GM21619 (cell line): ENCODE data around the gene C13orf46.

Source experiments
- ATAC-seq: cut with Tn5 transposase; IDR thresholded peaks from one replicate; pipeline ENCODE4 v1.9.1; 2021; ENCODE audit not compliant: unreplicated experiment

Gene C13orf46

DNA sequence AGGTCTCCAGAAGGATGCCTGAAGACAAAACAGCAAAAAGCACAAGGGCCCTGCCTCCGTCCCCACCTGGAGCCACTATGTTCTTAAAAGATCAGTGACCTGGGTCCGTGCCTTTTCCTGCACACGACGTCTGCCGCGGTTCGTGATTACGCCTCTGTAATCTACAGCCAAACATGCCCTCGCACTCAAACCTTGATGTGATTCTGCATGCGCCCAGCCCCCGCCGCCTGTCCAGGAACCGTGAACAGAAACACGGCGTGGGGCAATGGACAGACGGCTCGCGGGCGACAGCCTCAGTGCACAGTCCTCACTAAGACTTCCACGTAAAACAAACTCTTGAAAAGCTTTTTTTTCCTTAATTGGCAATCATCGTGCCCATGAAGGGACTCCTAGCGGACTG is 15.5 kb downstream of the C13orf46 start:
- ATAC-seq, result no peak

DNA sequence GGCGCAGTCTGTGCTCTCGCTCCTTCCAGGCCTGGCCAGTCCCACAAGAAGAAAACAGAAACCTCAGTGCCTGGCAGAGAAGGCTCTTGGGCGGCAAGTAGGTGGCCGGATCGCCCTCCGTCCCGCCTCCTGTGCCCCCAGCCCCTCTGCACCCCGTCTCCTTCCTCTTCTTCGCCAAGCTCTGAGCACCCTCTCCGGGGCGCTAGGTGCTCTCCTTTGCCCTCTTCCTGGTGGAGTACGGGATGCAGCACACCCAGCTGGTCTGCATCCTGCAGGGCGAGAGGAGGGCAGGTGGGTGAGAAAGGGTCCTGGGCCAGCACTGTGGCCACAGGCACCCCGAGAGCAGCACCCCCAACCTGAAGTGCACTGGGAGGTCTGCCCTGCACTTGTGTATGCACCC is 17.3 kb downstream of the C13orf46 start:
- ATAC-seq, result no peak

DNA sequence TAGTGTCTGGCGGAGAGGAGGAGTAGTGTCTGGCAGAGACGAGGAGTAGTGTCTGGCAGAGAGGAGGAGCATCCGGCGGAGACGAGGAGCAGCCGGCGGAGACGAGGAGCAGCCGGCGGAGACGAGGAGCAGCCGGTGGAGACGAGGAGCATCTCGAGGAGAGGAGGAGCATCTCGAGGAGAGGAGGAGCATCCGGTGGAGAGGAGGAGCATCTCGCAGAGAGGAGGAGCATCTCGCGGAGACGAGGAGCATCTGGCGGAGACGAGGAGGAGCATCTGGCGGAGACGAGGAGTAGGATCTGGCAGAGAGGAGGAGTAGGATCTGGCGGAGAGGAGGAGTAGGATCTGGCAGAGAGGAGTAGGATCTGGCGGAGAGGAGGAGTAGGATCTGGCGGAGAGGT is 18.2 kb downstream of the C13orf46 start:
- ATAC-seq, result no peak

DNA sequence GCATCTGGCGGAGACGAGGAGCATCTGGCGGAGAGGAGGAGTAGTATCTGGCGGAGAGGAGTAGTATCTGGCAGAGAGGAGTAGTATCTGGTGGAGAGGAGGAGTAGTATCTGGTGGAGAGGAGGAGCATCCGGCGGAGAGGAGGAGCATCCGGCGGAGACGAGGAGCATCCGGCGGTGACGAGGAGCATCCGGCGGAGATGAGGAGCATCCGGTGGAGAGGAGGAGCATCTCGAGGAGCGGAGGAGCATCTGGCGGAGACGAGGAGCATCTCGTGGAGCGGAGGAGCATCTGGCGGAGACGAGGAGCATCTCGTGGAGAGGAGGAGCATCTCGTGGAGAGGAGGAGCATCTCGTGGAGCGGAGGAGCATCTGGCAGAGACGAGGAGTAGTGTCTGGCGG is 18.6 kb downstream of the C13orf46 start:
- no peak for ATAC-seq

DNA sequence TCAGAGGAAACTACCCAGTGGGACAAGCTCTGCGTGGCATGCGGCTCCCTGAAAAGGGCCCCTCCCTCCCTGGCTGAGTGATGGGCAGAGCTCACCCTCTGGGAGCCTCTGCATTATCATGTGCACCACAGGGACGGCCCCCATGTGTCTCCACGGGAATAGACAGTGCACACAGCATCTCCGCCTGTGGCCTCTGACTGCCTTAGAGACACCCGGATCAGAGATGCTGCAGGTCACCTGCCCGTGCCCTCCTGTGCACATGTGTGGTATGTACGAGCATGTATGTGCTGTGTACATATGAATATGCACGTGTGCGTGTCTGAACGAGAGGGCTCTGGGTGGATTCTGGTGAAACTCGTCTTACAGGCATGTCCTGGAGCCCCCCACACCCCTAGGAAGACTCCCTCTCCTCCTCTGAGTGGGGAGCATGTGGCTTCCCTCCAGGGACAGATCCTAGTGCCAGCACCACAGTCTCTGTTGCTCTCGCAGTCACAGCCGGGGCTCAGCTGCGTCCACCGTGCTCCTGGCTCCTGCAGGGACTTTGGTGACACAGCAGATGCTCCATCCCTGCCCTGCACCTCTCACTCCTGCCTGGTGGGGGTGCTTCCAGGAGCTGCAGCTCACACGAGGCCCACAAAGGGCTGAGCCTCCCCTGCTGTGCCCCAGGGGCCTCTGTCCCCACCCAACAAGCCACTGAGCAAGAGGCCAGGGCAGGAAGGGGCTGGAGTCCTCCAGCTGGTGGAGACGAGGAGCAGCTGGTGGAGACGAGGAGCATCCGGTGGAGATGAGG is 19.6 kb downstream of the C13orf46 start:
- ATAC-seq, result no peak

DNA sequence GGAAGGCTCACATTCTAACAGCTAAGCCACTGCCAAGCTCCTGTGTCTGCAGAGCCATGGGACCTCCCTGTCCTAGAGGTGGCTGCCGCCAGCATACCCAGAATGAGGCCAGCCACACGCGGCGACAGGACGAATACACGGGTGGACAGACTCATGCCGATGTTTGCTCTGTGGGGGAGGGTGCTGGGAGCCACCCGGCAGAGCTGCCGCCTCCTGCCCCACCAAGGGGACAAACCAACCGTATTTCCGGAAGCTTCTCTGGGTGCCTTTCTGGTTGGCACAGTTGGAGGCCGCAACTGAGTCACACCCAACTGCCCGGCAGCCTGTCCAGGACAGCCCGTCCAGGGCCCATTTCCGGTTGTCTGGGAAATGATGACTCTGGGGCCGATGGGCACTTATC is 20.3 kb downstream of the C13orf46 start:
- ATAC-seq, result no peak

DNA sequence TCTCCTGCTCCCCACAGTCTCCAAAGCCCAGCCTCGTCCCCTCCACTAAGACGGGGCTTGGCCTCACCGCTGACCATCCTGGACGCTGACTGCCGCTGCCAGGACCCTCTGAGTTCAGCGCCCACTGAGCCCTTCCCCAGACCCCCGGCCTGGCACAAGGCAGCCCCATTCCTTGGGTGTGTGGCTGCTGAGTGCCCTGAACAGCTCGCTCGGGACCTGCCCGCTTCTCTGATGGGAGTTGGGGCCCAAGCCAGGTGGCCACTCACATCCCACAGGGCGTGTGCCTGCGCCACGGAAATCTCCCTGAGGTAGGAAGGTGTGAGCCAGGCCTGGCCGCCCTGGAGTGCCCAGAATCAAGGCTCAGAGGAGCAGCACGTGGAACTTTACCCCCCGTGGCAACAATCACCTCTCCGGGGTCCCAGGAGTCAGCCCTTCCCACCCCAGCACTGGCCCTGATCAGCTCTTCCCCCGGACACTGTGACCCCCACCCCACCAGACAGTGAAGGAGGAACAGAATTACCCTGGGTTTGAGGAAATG is 20.8 kb downstream of the C13orf46 start:
- no peak for ATAC-seq

DNA sequence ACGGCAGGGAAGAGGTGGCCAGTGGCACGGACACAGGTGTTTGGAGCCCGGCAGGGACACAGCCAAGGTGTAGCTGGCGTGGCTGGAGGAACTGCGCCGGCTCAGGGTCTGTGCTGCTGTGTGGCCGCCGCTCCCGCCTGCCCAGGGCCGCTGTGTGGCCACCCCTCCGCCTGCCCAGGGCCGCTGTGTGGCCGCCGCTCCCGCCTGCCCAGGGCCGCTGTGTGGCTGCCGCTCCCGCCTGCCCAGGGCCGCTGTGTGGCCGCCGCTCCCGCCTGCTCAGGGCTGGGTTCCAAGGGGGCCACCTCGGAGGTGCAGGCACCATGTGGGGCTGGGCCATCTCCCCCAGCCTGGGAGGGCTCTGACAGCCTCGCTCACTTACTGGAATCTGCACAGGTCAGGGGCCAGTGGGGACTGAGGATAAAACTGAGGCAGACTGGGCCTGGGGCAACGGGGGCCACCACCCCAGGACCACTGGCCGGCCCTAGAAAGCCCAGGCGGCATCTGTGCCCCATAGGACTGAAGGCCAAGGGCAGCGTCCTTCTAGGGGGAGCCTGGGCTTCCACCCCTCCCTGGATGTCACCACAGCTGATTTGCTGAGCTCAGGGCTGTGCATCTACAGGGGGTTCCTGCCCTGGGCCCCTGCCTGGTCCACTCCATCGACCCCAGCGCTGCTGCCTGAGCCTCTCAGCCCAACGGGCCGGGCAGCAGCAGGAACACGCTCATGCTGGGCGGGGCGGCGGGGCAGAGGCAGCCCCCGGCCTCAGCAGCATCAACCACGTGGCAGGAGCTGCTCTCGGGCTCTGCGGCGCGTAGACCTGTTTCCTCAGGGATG is 21.5 kb downstream of the C13orf46 start:
- ATAC-seq, result no peak

DNA sequence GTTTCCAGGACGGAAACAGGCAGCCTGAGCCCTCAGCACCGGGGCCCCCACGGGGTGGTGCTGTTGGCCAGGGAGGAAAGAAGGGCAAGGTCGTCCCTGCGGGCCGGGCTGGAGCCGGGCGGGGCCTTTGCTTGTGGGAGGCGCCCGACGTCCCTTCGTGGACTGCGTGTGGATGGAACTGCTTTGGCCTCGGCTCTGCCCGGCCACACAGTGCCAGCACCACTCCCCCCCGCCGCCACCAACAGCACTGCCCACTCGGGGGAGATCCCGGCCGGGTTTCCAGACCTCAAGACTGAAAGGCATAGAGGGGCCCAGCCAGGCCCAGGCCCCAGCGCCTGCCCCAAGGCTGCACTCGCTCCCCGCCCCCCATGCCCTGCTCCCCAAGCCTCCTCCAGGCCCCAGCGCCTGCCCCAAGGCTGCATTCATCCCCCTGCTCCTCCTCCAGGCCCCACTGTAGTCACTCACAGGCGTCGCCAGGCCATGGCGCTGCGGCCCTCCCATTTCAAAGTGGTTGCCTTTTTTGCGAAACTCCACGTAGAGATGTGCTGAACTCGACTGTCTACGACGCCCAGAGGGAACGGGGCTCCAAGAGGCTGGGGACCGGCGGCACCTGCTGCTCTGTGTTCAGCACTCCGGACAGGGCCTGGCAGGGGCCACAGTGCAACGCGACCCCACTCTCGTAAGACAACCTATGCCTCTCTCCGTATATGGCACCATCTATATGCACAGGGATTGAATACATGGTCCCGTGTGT is 22.5 kb downstream of the C13orf46 start:
- peak; percentile 76 for ATAC-seq

DNA sequence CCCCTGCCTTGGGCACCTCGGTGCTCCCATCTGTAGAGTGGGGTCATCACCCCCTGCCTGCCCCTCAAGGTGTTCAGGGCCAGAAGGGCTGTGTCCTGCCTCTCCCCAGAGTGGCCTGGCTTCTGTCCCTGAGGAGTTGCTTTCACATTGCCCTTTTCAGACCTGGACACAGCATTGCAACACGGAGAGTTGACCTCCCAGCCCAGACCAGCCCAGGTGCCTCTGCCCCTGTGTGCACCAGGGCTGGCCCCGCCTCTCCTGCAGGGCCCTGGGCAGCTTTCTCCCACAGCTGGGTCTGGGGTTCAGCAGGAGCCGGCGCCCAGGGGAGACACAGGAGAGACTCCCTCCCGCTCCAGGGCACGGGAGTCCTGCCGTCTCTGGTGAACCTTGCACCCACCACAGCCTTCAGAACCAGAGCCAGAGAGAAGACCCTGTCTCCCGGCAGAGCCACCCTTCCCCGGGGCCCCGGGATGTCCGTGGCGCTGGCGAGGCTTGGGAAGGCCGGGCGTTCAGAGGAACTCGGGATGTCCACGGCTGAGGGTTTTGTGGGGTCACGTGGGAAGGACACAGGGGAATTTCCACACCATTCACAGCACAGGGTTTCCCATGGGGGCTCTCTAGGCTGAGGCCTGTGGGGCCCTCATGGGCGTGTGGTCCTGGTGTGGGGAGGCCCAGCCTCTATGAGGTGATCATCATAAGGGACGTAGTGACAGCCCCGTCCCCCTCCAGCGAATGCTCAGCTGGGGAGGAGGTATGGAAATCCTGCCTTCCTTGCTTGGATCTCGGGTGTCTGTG is 23.2 kb downstream of the C13orf46 start:
- peak; percentile 21 for ATAC-seq

DNA sequence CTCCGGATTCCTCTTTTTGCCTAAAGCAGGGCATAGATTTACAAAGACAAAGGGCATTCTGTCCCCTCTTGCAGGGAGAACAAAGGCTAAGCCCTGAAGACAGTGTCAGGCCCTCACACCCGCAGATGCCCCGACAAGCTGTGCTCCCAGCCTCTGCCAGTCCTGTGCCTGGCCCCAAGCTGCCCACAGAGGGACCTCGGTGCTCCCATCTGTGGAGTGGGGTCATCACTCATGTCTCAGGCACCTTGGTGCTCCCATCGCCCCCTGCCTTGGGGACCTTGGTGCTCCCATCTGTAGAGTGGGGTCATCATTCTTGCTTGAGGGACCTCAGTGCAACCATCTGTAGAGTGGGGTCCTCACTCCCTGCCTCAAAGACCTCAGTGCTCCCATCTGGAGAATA is 24.3 kb downstream of the C13orf46 start:
- ATAC-seq, result no peak

DNA sequence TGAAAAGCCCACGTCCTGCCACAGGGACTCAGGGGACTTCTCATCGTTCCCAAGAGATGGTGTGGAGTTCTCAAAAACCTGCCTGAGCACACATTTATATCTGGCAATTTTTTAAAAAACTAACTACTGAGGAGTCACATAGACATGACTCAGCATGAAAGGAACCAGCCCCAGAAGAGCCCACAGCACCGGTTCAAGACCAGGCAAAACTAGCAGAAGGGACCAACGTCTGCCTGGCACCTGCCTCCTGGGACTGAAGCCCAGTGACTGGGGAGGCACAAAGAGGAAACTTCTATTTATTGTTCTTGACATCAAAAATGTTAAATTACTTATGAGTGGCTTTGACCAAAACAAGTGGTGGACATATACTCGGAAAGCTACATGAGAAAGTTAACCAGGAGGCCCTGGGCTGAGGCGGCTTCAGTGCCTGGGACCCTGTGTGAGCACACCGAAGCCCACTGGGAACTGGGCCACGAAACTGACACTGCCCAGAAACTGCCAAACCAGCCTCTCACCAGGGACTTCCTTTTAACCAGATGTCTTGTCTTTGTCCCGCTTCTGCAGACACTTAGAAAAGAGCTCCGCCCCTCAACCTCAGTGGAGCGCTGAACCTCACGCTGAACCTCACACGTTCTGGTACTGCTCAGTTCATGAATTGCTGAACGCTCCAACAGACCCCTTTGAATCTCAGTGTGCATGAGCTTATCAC is 25.7 kb downstream of the C13orf46 start:
- no peak for ATAC-seq

DNA sequence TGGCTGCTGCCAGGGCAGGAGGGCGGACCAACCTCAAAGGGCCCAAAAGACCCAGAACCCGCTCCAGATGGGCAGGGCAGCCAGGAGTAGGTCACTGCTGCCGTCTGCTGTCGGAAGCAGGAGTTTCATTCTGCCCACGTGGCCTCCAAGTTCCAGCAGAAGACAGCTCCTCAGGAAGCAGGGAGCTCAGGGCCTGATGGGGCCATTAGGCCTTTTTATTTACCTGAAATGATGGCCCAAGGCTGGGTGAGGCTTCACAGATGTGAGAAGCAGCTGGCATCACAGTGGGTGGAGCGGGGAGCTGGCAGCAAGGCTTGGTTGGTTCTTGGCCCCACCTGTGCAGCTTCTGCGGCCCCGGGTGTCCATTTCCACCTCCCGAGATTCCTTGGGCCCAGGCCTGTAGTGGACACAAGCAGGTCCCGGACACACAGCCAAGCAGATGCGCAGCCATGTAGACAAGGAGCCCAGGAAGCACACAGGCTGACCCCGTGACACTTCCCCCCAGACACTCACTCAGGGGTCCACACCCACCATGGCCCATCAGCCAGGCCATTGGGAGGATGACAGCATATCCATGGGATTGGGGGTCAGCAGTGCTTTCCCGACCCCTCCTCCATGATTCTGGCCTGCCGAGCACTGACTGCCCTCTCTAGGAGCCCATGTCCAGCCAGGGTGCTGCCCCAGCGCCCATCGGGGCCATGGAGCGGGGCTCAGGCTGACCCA is 26.4 kb downstream of the C13orf46 start:
- no peak for ATAC-seq

DNA sequence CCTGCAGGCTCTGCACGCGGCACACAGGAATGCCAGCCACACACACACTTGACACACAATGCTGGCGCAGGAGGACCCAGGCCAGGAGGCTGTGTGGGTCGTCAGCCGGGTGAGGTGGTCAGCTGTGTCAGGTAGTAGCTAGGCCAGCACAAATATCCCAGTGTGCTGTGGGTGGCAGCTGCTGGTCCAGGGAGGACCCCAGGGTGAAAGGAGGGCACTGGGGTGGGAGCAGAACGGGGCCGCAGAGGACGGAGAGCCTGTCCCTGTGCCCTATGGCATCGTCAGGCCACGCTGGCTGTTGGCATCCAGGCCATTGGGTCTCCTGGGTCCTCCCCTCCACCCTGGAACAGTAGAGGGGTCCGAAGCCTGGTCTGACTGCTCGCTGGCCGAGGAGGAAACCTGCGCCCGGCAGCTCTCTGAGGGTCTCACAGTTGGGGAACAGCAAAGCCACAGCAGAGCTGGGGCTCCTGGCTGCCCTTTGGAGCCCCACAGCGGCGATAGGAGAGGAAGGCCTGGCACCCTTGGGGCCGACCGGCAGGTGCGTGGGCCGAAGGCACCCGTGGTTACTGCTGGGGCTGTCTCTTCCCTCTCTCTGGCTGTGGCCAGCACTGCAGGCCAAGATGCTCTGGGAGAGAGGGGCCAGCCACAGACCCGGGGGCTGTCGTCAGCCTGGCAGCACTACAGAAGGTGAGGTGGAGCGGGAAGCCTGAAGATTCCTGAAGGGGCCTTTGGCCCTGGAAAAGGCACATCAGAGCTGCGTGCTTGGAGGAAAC is 27.3 kb downstream of the C13orf46 start:
- no peak for ATAC-seq

DNA sequence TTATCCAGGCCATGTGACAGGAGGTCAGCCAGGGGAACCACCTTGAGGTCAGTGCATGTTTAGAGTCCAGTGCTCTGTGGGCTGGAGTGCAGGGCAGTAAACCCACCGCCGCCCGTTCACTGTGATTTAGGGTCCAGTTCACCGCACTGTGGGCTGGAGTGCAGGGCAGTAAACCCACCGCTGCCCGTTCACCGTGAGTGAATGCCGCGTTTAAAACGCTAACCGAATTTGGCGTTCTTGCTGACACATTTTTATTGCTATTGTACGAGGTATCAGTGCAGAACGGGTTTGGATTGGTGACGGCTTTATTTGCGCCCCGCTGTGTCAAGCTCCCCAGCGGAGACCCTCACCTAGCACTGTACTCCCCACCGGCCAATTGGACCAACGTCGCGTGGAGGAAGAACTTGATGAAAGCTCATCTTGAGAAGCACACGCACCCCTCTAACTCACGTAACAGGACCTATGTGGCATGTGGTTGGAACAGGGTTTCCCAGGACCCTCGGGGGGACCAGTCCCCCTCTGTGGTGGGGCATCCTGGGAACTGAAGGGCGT is 27.9 kb downstream of the C13orf46 start:
- no peak for ATAC-seq

DNA sequence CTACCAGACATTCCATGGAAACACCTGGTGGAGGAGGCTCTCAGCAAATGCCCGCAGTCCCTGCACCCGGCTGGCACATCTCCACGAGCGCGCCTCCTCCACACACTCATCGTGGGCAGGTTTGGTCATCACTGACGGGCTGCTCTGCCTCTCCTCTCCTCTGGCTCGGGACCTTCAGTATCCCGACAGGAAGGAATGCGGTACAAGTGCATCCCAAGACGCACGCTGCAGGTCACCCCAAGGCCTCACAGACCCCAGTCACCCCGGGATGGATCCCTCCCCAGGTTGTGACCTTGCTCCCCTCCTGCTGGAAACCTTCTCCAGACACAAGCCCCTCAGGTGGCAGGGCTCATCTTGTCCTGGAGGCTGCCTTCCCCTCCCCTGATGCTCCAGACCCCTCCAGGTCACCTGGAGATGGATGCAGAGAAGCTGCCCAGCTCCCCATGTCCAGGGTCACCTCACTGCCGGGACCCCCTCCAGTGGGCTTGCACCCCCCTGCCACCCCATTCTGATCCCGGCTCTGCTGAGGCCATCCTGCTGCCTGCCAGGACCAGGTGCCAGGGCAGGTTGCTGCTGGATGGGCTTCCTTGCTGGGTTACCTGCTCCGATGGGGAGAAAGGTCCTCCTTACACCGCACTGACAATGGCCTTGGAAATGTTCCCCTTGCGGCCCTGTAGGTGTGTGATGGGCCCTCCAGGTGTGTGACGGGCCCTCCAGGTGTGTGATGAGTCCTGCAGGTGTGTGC is 29.9 kb downstream of the C13orf46 start:
- ATAC-seq, result no peak

DNA sequence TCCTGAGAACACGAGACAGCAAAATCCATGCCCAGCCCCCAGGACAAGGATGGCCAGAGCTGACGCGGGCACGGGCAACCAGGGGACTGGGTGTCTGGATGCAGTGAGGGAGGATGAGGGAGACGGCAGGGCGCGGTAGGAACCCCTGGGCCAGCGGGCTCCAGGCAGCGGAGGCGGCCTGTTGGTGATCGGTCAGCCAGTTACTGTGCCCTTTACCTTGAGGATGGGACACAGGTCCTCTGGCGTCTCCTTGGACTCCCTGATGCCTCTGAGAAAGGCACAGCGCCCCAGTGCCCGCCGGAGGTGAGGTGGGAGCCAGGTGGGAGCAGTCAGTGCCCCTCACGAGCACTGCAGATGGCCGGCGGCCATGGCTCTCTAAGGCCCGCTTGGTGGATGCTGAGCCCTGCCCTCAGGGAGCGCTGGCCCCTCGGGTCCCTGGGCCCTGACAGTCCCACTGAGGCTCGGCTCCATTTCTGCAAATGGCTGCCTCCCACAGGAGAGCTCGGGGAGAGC is 31.2 kb downstream of the C13orf46 start:
- no peak for ATAC-seq
